Raji (cell line): ENCODE measurements around the gene SORCS3.

Experiments used
- POLR2A ChIP-seq: IDR thresholded peaks from 2 replicates; pipeline ENCODE4 v1.6.1; 2011; ENCODE audit warnings: low read depth, low read length, control low read depth; ENCODE audit not compliant: insufficient read depth

SORCS3 gene

DNA sequence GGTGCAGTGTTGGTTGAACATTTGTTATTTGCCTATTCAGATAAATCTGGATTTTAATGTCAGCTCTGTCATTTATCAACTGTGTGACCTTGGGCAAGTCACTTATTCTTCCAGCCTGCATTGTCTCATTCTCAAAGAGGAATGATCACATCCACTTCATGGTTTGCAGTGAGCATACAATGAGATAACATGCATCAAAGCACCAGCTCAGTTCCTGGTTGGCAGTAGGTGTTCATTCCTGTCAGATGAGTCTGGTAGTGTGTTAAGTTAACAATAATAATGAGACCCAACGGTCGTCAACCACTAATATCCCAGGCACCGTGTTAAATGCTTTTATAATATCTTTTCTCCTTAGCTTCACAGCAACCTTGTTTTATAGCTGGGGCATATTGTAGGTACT is 137.3 kb downstream of the SORCS3 start:
- TF ChIP-seq POLR2A: no peak

DNA sequence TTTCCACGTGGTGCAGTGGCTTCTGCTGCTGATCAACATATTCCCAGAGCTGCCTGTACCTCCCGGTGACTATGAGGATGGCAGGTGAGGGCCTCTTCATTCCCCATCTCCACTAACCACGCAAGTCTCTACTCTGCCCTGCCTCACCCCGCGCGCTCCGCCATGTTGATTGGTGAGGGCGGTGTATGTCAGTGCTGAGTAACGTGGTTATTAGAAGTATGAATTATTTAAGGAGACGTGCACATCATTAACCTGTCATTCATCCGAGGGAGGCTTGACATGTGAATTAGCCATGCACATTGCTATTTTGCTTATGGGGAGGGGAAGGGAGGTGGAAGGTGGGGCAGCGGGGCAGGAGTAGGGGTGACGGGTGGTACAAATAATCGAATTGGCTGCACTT is 138.6 kb downstream of the SORCS3 start:
- TF ChIP-seq POLR2A: no peak

DNA sequence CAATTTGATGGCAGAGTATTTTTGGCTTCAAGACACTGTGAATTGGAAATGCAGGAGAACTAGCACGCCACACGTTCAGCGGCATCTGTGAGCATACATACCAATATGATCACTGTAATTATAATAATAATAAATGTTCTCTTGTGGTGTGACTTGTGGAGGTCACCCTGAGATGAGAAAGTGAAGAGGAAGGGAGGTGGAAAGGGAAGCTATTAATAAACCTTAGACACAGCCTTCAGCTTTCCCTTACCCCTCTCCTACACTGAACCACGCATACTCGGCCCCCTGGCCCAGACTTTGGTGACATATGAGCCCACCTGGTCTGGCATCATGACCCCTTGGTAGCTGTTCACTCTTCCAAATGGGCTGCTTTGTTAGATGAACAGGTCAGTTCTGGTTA is 139.1 kb downstream of the SORCS3 start:
- no peak for TF ChIP-seq POLR2A

DNA sequence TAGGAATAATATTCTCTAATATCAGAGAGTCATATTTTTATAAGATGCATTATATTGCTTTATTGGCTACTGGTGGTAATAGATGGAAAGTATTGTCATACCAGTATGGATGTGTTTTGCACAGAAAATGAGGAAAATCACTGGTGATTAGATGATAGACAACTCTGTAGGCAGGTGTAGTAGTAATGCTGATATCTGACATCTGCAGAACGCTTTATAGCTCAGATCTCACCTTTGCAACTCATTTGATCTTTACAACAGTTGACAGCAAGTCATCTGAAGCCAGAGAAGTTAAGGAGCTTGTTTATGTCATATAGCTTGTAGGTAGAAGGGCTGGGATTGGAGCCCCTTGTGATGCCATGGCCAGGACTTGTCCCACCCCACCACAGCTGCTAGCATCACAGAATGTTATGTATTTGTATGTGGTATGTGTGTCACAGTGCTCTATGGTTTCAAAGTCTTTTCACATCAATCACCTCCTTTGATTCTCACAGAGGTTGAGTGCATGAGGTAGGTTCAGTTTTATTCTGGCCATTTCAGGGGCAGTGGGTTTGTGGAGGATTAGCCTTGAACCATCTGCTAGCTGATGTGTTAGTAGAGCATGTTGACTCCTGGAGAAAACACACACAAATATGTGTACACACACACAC is 140.0 kb downstream of the SORCS3 start:
- no peak for TF ChIP-seq POLR2A

DNA sequence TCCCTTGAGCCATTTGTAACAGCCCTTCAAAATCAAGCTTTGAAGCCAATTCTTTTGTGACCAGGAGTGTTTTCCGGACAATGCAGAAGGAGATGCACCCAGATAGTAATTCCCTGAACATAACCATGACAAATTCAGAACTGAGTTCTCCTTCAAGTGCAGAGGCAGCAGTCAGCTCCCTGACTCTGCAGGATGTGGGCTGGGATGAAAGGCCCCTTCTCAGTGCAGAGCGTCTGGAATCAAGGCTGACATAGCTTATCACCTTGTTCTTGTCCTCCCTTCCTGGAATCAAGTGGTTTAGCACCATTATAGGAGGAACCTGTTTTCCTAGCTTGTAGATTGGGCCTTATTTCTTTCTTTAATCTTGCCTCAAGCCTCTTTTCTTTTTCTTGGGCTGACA is 143.4 kb downstream of the SORCS3 start:
- TF ChIP-seq POLR2A: no peak

DNA sequence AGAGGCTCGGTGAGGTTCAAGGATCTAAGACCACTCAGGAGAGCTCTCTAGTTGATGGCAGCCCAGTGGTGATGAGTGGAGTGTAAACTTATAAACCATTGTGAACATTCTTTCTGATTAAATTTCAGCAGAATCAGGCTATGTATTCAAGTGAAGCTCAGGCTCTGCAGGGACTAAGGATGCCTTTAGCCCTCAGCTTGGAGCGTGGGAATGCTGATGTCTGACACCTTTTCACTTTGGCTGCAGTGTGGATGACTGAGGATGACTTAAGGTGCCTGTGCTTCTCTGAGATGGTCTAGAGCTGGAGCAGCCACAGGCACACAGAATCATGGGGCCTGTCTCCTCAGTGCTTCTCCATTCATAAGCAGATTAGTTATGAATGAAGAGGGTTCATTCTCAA is 150.4 kb downstream of the SORCS3 start:
- TF ChIP-seq POLR2A: no peak

DNA sequence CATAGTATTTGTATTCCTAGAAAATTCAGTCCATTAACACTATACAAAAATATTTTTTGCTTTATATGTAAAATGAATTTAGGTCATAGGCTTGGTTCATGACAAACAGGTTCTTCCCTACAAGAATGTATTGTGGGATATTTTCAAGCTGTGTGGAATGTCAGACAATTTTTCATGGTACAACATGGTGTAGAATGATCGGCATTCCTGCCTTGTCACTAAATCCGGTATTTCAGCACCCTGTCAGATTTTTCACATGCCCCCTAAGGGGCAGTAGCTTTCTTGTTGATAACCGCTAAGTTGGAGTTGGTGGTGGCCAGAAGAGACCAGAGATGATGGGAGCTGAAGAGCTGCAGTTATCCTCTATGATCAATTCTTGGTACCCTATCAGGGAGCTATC is 154.3 kb downstream of the SORCS3 start:
- no peak for TF ChIP-seq POLR2A

DNA sequence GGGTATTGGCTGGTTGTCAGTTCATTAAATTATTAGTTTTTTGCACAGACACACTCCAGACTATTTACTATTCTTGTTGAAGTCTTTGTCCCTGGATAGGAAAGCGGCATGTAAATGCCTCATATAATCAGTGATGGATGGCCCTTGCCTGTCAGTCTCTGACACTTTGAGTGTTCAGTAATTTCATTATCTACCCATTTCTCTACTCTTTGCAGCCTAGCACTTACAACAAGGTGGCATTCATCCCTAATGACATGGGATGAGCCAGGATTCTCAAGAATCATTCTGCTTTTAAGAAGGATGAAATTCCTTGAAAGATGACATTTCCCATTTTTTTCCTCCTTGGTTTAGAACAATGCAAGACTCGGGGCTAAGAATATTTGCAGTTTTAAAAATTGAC is 155.7 kb downstream of the SORCS3 start:
- no peak for TF ChIP-seq POLR2A

DNA sequence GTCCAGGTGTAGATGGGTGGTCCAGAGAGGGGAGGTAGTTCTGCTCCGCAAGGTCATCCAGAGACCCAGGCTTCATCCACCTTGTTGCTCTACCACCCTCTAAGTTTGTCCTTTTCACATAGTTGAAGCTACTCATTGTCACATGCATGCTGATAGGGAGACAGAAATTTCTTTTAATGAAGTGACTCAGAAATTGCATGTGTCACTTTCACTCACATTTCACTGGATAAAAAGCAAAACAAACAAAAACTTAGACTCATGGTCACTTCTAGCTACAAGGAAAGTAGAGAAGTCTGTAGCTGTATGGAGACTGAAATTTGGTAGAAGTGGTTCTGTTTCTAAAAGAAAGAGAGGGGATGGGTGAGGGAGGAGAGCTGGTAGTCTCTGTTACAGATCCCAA is 161.9 kb downstream of the SORCS3 start:
- TF ChIP-seq POLR2A: no peak

DNA sequence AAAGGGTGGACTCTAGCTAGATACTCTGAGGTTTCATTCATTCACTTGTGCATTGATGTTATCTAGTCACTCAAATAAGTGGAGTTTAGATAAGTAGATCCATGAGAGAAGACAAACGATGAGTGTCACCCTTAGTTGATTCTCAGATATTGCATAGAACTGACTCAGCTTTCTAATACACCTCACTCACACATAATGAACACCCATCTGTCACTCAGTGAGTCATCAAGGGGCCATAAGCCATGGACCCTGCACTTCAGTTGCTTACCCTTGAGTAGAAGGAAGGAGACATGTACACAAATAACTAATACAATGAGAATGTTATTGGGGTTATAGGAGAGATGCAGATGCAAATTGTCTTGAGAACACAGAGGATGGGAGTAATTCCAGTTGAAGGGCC is 163.8 kb downstream of the SORCS3 start:
- TF ChIP-seq POLR2A: no peak

DNA sequence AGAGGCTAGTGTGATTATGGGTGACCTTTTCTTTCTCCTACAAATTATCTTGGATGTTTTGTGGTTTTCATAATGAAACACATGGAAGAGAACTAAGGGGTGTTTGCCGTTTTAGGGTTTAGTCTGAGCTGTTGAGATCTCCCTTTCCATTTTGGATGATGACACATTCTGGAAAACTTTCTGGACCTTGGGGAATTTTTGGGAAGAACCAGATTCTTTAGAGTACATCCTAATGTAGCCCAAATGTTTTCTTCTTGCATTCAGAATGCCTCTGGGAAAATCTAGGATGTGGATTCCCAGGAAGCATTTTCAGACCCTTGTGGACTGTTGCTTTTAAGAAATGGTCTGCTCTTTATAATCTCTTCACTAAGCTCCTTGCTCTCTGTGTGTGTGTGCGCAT is 165.7 kb downstream of the SORCS3 start:
- TF ChIP-seq POLR2A: no peak

DNA sequence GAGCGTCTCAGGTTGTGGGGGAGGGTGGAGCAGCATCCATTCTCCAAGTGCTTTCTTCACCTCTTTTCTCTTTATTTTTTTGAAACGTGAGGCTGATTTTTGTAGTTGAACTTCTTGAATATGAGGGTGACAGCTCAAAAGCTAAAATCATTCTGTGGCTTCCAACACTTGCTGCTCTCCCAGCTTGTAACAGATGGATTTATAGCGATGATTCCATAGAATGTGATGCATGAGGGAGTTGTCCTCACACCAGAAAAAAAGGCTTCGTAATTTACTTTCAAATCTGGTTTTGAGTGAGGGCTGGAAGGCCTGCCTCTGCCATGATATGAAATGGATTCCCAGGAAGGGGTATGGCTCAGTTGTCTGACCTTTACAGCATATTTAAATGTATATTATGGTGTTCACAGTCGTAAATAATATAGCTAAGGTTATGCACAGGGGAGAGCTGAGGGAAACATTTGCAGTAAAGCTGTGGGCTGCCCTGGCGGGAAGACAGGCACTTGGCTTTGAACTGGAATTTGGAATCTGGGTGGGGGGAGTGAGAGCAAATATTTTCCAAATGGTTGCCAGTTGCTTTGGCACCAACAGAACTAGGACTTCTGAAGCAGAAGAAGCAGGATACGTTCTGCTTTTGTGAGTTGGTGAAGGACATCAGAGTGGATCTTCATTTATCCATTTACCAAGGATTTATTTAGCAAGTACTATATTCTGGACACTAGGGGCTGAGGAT is 166.7 kb downstream of the SORCS3 start:
- TF ChIP-seq POLR2A: no peak

DNA sequence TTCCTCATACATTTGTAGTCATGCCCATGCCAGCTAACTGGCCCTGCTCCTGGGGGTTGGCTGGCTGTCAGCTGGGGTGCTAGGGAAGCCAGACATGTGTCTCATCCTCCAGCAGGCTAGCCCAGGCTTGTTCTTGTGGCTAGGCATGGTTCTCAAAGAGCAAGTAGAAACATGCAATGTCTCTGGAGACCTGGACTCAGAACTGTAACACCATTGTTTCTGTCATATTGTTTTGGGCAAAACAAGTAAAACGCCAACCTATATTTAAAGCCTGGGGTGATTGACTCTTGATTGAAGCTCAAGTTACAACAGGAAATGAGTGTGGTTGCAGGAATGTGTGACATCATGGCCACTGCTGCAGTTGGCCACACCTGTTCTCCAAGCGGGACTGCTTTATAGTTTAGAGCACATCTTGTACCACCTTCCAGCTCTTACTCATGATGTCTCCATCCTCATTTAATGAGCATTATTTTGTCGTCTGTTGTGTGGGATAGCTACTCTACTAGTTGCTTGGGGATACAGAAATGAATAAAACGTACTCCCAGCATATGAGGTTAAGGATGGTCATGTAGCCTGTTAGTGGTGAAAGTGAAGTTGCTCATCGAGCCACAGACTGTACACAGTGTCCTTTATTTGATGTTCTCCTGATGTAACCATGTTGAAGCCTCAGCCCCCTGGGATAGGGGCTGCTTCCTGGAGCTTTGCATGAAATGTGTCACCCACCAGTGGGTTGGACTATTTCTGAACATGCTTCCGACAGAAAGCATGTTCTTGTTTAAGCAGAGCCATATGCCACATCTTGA is 168.4 kb downstream of the SORCS3 start:
- no peak for TF ChIP-seq POLR2A

DNA sequence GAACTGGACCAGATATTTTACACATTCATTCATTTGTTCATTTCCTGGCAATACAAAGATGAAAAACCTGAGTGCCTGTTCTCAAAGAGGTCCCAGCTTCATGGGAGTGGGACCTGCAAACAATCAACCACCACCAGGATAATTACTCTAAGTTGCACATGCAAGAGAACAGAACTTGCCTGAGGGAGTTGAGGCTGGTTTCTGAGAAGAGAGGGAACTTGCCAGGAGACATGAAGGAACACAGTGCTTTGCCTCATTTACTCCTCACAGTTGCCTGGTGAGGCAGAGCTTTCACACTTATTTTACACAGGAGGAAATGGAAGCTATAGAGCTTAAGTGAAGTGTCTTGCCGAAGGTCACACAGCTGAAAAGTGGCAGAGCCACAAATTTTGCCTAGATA is 170.1 kb downstream of the SORCS3 start:
- TF ChIP-seq POLR2A: no peak

DNA sequence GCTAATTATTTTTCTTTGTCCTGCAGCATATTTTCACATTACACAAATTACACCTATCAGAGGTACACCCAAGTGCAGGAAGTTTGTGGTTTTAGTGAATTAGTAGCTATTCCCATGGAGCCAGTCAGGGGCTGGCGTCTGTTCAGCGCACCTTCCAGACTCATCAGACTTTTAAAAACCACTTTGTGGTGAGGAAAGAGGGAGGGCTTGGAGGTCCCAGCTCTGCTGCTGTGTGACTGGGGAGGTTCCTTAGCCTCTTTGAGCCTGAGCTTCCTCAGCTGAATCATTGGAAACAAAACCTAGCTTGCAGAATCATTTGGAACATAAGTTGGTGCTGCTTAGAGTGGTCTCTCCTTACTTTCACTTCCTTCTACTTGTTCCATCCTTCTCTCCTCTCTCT is 175.4 kb downstream of the SORCS3 start:
- no peak for TF ChIP-seq POLR2A

DNA sequence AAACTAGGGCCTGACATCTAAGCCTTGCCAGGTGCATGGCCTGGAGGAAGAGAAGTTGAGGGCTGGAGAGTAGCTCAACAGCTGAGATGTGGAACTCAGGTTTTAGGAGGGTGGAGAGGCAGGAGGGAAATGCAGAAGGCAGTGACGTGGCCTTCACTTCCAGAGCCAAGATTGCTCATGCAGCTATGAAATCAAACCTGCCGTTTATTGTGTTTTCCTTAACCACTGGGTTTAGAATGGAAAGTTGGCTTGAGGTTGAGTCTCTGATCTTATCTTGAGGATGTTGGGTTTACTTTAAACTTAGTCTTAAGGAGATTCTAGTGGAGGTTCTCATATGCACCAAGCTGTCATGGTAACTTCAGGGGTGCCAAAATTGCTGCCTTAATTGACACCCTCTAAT is 178.6 kb downstream of the SORCS3 start:
- TF ChIP-seq POLR2A: no peak

DNA sequence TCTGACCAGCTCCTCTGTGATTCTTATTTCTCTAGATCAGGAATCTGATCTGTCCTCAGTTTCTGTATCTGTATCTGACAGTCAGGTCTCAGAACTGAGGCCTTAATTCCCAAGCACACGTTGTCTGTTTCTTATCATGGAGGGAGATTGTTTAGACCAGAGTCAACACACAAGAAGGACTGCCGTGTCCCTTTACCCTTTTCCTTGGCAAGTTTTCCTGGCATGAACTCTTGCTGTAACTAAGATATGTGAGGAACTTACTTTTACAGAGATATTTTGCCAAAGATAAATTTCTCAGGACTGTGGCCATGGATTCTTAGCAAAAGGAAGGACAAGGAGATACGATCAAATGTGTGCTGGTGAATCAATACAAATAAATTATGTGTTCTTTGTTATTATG is 181.0 kb downstream of the SORCS3 start:
- no peak for TF ChIP-seq POLR2A
